ENCODE measurements around the gene KAZN.

Gene KAZN

DNA sequence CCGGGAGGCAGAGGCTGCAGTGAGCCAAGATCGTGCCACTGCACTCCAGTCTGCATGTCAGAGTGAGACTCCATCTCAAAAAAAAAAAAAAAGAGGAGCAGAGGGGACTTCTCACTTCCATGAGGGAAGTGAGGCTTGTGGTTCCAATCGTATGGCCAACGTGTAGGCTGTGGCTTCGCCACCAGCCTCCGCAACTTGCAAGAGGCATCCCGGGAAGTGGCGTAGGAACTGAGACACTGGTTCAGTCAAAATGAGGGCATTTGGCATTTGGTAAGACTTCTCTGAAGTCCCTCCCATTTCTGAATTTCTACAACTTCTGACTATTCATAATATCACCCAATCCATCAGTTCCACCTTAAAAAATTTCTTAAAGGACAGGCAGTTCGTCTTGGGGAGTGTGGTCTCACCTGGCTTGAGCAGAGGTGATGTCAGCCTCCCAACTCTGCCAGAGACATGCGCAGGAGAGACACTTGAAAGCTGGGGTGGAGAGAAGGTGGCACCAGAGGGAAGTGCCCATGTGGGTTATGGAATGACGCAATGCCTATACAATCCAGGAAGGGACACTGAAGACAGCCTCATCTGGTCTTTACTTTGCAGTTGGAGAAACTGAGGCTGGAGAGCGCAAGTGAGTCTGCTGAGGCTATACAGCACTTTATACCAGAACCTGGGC lies 17.2 kb downstream of the KAZN start:
- DNase-seq: no peak

DNA sequence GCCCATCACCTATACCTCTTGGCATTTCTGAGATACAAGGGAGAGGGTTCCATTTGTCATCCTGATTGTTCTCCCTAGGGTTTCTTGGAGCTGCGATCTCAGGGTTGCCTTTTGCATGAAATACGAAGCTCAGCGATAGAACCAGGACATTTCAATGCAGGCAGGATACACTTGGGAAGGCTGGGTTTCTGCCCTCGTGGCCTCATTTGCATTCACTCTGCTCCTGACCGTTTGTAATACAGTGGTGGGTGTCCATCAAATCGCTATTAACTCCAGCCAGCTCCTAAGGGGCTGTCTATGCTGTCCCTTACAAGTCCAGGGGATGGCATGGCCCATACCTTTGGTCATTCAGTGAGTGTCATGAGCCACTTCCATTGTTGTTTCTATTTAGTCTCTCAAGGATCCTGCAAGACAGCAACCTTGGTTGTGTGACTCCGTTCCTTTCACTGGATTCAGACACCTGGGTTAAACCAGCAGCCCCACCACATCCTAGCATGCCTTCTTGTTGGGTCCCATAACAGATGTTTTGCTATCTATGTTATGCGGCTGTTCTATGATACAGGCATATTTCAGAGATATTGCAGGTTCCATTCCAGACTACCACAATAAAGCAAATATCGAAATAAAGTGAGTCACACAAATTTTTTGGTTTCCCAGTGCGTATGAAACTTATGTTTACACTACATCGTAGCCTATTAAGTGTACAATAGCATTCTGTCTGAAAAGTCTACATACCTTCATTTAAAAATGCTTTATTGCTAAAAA lies 18.3 kb downstream of the KAZN start:
- DNase-seq: no peak

DNA sequence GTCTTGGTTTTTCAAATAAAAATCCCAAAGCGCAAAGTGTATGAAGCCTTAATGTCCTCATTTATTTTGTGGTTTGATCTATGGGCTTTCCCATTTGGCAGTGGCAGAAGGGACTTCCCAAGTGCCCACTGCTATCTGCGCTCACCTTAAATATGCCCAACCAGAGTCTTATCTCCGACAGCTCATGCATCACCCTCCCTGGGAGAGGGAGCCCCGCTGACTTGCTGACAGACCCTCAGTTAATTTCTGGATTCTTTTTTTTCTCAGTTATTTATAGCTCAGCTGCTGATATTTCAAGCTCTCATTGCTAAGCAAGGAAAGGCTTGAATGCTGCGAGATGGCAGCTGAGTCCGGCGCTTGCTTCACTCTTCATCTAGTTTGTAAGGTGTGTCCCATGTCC lies 19.3 kb downstream of the KAZN start:
- DNase-seq: no peak

DNA sequence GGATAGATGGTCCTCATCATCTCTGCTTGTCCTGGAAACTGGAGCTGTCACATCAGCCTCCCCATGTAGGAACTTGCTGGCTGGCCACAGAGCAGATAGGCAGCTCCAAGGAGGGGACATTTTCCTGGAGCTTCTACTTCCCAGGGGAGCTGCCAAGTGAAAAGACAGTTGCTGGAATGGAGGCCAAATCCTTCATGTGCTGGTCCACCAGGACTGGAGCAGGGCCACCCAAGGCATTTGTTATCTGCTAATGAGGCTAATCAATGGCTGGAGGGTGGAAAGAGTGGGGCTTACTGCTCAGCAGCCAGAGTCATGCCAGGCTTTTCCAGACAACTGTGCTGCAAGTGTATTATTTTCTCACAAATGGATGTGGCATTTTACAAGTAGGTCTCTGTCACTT lies 22.5 kb downstream of the KAZN start:
- no peak for DNase-seq

DNA sequence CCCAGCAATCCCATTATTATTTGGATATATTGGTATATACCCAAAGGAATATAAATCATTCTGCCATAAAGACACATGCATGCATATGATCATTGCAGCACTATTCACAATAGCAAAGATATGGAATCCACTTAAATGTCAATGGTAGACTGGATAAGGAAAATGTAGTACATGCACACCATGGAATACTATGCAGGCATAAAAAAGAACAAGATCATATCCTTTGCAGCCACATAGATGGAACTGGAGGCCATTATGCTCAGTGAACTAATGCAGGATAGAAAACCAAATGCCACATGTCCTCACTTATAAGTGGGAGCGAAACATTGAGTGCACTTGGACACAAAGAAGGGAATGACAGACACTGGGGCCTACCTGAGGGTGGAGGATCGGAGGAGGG lies 24.6 kb downstream of the KAZN start:
- no peak for DNase-seq

DNA sequence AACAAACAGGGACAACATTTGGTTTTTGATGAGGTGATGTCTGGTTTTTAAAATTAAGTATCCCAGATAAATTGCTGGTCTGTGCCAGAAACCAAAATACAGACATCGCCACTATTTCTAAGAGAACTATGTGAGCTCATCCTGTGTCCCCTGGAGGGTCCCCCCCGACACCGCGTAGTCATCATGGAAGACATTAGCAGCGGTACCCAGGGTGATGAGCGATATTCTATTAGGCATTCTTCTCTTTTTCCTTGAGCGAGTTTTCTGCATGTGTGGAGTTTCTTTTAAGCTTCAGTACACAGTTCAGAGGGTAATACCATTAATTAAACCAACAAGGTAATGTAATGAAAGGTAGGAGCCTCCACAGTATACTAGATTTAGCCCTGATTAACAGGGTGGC lies 26.5 kb downstream of the KAZN start:
- no peak for DNase-seq

DNA sequence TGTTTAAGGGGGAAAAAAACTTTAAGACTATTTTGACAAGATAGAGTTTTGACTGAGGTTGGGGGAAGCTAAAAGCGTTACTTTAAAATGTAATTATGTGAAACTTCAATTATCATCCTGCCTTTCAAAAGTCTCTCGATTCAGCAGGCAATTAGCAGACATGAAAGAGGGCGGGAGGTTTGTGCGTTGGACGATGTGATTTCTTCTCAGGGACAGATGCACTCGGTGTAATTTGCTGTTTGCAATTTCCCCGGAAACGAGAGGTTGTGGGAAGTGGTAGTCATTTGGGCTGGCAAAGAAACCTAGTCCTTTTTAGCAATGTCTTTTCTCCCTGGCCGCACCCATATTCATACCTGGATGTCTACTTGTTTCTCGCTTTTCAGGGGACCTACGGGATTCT lies 27.1 kb downstream of the KAZN start:
- DNase-seq: no peak

DNA sequence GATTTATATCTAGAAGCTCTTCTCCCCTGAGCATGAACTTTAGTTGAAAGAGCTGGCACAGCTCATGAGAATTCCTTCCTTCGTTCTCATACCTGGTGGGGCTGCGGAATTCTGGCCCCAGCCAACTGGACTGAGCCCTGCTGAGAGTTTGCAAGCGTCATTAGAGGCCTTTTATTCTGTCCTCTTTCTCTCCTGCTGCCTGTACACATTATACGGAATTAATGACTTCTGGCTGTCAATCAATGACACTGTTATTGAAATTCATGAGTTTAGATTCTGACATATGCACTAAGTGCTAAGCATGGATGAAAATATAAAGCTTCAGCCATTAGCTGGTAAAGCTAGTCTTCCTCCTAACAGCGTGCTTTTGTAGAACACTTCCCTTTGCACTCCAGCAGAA lies 27.5 kb downstream of the KAZN start:
- no peak for DNase-seq

DNA sequence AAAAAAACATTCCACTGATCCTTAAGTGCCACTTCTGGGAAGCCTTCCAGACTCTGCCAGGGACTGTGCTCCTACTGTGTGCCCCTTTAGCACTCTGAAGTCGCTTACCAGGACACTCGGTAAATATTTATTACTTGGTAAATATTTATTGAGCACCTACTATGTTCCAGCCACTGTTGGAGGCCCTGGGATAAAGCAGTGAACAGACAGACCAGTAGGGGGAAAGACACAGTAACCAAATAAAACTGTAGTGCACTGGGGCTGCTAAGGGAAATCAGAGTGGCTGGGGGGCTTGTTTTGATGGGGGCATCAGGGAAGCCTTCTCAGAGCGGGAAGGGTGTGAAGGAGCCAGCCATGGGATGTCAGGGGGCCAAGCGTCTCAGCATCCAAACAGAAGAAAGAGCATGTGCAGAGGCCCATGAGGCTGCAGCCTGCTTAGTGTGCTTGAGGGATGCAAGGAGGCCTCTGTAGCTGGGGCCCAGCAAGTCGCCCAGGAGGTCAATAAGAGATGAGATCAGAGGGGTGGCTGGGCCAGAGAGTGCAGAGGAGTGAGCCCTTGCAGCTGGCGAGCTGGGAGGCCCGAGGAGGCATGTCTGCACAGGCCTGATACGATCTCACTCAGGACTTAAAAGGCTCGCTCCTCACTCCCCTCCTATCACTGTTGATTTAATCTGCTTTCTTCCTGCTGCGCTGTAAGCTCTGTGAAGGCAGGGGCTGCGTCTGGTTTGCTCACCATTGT lies 28.6 kb downstream of the KAZN start:
- DNase-seq: no peak

DNA sequence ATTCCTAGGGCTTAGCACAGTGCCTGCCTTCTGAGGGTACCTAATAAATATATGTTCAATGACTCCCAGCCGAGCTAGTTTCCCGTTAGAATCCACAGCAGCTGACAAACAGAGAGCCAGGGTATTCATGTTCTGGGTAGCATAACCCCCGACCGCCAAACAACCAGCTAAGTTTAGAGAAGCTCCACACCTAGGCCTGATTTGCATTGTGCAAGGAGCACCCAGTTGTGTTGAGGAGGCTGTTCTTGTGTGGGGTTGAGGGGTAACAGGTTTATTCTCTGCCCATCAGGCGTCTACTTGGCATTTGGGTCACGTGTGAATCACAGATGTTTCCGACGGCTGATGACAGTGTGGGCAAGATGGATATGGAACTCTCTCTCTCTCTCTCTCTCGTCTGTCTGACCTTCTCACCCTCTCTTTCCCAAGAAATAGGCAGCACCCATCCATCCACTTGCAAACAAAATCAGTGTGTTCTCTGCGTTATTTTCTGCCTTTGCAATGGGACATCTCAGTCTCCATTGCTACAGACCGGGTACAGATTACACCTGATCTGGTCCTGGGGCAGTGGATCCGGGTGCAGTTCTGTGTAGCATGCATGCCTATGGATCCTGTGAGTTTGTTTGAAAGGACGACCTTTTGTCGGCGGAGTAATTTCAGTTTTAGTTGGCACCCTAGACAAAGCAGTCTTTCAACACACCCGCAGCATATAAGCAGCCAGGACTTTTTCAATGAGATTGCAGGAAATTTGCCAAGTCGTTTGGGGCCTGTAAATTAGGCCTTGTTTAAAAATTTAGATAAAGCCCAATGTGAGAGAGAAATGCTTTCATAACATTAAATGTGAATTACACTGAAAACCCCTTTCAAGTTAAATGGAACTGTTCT lies 29.4 kb downstream of the KAZN start:
- DNase-seq: no peak

DNA sequence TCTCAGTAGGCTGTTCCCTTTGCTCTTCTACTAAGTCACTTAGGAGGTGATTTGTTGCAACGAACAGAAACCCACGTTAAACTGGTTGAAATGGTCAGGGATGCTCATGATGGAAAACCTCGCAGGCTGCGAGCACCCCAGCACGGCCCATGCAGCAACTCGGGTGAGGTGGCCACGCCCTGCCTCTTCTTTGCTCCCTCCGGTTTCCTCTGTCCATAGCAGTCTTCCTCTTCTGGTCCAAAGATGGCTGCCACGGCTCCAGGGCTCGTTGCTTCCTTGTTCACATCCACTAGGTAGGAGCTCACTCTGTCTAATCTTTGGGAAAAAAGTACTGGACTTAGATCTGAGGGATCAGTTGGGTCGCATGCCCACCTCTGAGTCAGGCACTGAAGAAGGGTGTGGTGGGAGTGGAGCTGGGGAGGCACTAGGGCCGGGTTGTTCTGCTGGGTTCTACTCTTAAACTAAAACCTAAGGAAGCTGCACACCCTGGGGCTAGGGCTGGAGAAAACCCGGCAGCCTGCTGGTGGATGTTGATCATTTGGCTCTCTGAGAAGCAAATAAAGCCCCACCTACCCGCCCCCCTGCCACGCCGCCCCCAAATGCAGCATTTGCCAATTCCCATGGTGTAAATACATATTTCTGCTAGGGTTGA lies 31.0 kb downstream of the KAZN start:
- no peak for DNase-seq

DNA sequence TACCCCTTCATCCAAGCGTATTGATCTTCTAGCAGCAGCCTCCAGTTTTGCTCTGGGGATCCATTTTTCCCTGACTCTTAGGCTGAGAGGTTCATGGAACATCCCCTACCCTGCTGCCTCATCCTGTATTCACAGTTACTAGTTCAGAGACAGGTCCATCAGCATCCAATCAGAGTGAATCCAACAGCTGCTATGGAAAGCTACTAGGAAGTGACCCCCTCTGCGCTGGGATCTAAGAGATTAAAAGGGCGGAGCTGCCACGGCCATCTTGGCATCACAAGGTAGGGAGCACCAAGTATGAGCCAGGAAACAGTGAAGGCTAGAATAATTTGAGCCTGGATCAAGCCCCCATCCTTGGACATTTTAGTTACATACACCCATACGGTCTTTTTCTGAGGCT lies 32.5 kb downstream of the KAZN start:
- DNase-seq: no peak

DNA sequence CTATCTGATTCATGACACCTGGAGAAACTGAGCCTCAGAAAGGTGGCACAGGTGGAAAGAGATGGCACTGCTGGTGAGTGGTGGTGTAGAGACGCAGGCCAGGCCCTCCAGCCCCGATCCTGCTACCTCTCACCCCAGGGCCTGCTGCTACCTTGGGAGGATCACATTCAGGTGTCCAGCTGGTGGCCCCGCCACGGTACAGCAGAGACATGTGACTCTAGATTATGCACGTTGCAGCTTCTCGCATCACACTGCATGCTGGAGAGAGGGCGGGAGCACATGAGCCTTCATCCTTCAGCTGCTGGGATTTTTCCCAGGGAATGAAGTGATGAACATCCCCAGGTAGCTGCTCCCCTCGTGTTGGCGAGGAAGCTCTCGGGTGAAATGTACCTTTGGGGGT lies 32.9 kb downstream of the KAZN start:
- DNase-seq: no peak

DNA sequence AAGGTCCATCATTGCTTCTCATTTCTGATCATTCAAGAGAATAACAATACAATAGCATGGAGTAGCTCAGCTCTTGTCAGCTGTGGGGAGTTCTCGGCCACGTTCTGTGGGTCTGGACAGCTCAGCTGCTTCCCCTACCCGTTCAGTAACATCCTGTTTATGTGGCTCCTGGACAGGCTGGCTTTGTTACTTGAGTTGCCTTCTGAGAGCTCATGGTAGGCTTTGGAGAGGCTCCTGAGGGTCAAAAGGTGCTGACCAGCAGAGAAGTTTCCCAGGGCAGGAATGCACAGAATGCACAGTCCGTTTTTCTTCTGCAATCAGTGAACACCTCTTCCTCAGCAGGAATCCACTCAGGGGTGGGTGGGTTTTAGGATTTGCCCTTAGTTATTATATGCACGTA lies 36.0 kb downstream of the KAZN start:
- DNase-seq: no peak

DNA sequence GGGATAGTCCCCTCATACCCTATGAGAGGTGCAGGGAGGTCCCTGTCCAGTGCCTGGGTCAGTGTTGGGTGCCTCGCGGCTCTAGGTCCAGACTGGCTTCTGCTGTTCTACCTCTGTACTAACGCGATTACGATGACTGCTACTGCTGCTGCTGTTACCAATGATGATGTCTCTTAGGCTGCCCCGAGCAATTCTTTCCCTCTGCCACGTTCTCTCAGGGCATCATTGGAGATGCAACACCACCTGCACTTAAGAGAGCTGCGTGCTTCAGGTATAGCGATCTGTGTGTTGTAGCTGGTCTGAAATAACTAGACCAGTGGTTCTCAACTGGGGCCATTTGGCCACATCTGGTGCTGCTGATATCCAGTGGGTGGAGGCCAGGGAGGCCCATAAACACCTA lies 36.9 kb downstream of the KAZN start:
- no peak for DNase-seq

DNA sequence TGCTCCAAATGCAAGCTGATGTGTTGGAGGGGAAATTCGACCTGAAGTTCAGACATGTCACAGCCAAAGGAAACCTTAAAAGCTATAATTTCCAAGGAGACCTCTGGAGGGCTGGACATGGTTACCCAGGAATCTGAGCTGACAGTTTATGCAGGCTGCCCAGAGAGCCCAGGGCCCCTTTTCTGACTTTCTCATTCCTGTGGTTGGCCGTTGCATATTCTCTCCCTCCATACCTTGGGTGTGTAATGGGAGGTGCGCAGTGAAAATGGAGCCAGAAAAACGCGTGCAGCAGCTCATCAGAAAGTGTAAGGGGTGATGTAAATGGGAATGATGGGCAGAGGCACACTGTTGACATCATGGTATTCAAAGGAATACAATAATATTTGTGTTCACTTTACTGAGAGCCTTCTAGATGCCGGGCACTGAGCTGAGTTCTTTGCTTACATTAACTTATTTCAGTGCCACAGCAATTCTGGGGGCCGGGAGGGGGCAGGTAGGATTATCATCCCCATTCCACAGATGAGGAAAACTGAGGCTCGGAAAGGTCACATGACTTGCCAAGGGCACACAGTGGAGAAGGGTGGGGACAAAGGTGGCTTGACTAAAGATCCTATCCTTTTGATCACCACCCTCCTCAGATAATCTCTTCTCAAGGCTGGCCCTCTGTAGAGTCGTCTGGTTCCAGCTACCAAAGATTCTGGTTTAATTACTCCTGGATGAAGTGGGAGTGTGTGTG lies 38.6 kb downstream of the KAZN start:
- no peak for DNase-seq

DNA sequence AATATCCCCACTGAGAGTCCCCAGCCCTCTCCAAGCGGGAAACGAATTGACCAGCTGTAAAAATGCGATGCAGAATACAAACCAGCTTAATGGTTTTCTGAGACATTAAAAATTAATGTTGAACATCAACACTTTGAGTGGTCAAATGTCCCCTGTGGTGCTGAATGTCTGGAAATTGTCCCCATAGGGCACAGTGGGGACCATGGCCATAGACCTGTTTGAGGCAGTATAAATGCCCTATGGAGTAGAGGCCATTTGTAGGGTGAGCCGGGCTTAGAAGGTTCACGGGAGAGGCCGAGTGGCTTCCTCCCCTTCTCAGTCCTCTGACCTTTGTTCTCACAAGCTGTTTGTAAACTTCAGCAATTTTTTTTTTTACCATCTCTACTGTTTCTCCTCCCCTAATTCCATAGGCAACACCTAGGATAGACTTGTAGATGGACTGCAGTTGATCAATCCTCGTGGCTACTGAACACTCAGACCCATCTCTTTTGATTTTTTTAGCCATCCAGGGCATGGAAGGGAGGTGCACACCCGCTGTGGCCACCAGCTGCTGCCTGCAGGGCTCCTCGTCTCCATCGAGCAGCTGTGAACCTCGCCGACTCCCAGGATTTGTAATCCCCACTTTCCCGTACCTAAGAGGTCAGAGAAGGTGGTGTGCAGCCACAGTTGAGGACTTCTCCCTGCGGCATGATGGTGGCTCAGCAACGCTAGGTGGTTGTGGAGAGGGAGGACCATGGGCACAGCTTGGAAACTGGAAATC lies 41.0 kb downstream of the KAZN start:
- no peak for DNase-seq

DNA sequence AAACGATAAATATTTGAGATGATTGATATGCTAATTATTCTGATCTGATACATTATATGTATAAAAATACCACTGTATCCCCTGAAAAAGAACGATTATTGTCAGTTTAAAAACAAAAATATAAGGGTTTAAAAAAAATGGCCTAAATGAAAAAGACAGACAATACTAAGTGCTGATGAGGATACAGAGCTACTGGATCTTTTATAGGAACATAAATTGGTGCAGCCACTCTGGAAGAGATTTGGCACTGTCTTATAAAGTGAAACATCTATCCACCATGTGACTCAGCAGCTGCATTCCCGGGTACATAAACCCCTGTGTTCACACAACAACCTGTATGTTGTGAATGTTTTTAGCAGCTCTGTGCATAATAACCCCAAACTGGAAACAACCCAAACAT lies 44.2 kb downstream of the KAZN start:
- DNase-seq: no peak

DNA sequence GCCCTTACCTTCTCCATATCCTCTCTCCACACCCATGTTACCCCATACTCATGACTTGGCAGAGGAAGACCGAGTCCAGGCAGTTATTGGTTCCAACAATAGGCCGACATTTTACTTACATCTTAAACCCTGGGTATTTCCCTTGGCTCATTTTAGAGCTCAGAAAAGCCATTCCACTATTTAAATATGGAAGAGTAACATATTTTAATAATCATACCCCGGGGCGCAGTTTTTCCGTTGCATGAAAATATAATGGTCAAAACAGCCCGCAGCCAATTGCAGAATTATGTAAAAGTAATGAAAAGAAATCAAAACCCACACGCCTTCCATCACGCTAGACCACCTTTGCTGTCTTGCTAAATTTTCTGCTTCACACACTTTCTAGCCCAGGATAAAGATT lies 48.5 kb downstream of the KAZN start:
- no peak for DNase-seq

DNA sequence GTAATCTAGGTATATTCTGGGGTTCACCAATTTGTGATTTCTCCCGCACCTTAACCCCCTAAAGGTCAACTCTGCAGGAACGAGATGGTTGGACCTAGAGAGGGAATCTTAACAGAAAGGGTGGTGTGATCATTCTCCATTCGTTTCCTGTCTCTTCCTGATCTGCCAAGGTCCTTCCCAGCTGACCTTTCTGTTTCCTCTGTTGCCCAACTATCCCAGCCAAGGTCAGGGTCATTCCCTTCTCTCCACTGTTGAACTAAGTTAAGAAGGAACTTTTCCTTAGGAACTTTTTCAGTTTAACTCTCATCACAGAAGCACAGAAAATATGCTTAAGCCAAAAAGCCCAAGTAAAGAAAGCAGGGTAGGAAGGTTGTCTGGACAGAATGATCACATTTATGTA lies 49.3 kb downstream of the KAZN start:
- no peak for DNase-seq

DNA sequence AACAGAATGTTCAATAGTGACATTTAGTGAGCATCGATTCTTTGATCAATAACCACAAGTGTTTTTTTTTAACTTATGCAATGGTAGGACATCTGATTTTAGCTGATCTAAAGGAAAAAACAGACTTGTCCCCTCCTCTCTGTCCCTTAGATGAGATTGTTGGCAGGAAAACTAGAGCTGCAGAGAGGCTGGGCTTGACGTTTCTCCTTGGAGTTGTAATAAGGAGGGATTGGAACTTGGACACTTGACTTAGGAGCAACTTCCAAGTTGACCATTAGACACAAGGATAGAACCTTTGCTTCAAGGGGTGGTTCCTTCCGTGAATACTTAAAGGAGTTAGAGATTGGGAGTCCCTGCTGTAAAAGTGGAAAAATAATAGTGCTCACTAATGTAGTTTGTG lies 49.9 kb downstream of the KAZN start:
- DNase-seq: no peak
